ENCODE results near the gene KLF15. TPM values are rescaled to one million over a fixed set of nuclear protein-coding genes. Genes with fewer than 3 reads are reported as not detected.
A peak's percentile ranks its signal among the peaks of the same experiment; 100 is the strongest.

The KLF15 gene
- total RNA-seq, 1 experiment from 2014 or later = 32.1 TPM

- Histone ChIP-seq H3K4me1 (ENCODE audit: insufficient read depth, low read length, poor library complexity, severe bottlenecking) (peaks cover 28% of the 10 kb centered on the region), H3K9me3 (ENCODE audit: low read depth, low read length, poor library complexity, severe bottlenecking) (no peaks in the 10 kb centered on the region), H3K27me3 (replicated peaks; ENCODE audit: insufficient read depth, low read depth, low read length, poor library complexity) (no peaks in the 10 kb centered on the region), H3K36me3 (ENCODE audit: insufficient read depth, low read length, poor library complexity, severe bottlenecking) (peaks cover 33% of the 10 kb centered on the region), H3K4me3 (ENCODE audit: low read depth, low read length, poor library complexity, severe bottlenecking) (peak overlapping the region; percentile 77), H3K27ac (ENCODE audit: low read depth, low read length, poor library complexity, severe bottlenecking) (peak overlapping the region; percentile 83)
- TF ChIP-seq EZH2 (IDR thresholded peaks at IDR 0.05; ENCODE audit: borderline replicate concordance, low read depth, low read length, poor library complexity, severe bottlenecking) = no peak
- TF ChIP-seq CTCF (conservative IDR thresholded peaks at IDR 0.05; ENCODE audit: low read depth, low read length) = no peak
- BruUV-seq (replicated peaks) = no TSS peak
- CTCF ChIA-PET = interaction anchor here (0.6 kb wide), 1 partner anchor 156 kb away, joined by 3 read pairs; no protein-coding TSS in a partner anchor
- intact Hi-C loops (cut with micrococcal nuclease; ENCODE audit: unreplicated experiment) = loop anchor here (5.0 kb wide), 2 partner anchors 62 to 118 kb away; no protein-coding TSS in a partner anchor
- no peak for DNase-seq (ENCODE audit: low spot score)
- POLR2A ChIA-PET (ENCODE audit: low non-redundant PET) = interaction anchor here (0.7 kb wide), 1 partner anchor 65 kb away, joined by 8 read pairs; no protein-coding TSS in a partner anchor
Observed at GRCh38 chr3:126354776-126355175, 2.4 kb downstream of the KLF15 start.

- ChIA-PET POLR2A (ENCODE audit: low non-redundant PET) (no interaction called here), CTCF (no interaction called here)
- peaks cover 28% of the 10 kb centered on the region for H3K4me1 ChIP-seq (ENCODE audit: insufficient read depth, low read length, poor library complexity, severe bottlenecking)
- DNase-seq (ENCODE audit: low spot score) = no peak
- peaks cover 39% of the 10 kb centered on the region for H3K36me3 ChIP-seq (ENCODE audit: insufficient read depth, low read length, poor library complexity, severe bottlenecking)
- TF ChIP-seq EZH2 (IDR thresholded peaks at IDR 0.05; ENCODE audit: borderline replicate concordance, low read depth, low read length, poor library complexity, severe bottlenecking) = no peak
- TF ChIP-seq CTCF (conservative IDR thresholded peaks at IDR 0.05; ENCODE audit: low read depth, low read length) = no peak
- intact Hi-C loops (cut with micrococcal nuclease; ENCODE audit: unreplicated experiment) = no loop called here
- no TSS peak for BruUV-seq (replicated peaks)
- H3K9me3 ChIP-seq (ENCODE audit: low read depth, low read length, poor library complexity, severe bottlenecking) = no peaks in the 10 kb centered on the region
- H3K27ac ChIP-seq (ENCODE audit: low read depth, low read length, poor library complexity, severe bottlenecking) = no peak overlapping the region
- H3K27me3 ChIP-seq (replicated peaks; ENCODE audit: insufficient read depth, low read depth, low read length, poor library complexity) = no peaks in the 10 kb centered on the region
- H3K4me3 ChIP-seq (ENCODE audit: low read depth, low read length, poor library complexity, severe bottlenecking) = no peak overlapping the region
Observed at GRCh38 chr3:126353694-126354321, 3.4 kb downstream of the KLF15 start.

GRCh38 chr3:126352476-126353454 lies 4.4 kb downstream of the KLF15 start:
- TF ChIP-seq EZH2 (IDR thresholded peaks at IDR 0.05; ENCODE audit: borderline replicate concordance, low read depth, low read length, poor library complexity, severe bottlenecking) = no peak
- TF ChIP-seq CTCF (conservative IDR thresholded peaks at IDR 0.05; ENCODE audit: low read depth, low read length) = no peak
- DNase-seq (ENCODE audit: low spot score) = no peak
- POLR2A ChIA-PET (ENCODE audit: low non-redundant PET) = interaction anchor here (0.6 kb wide), 1 partner anchor 62 kb away, joined by 4 read pairs; no protein-coding TSS in a partner anchor
- intact Hi-C loops (cut with micrococcal nuclease; ENCODE audit: unreplicated experiment) = no loop called here
- CTCF ChIA-PET = no interaction called here
- H3K4me1 ChIP-seq (ENCODE audit: insufficient read depth, low read length, poor library complexity, severe bottlenecking) = peaks cover 18% of the 10 kb centered on the region
- H3K36me3 ChIP-seq (ENCODE audit: insufficient read depth, low read length, poor library complexity, severe bottlenecking) = peaks cover 49% of the 10 kb centered on the region
- H3K27me3 ChIP-seq (replicated peaks; ENCODE audit: insufficient read depth, low read depth, low read length, poor library complexity) = no peaks in the 10 kb centered on the region
- H3K9me3 ChIP-seq (ENCODE audit: low read depth, low read length, poor library complexity, severe bottlenecking) = no peaks in the 10 kb centered on the region
- no TSS peak for BruUV-seq (replicated peaks)
- no peak overlapping the region for H3K4me3 ChIP-seq (ENCODE audit: low read depth, low read length, poor library complexity, severe bottlenecking)
- no peak overlapping the region for H3K27ac ChIP-seq (ENCODE audit: low read depth, low read length, poor library complexity, severe bottlenecking)

Measured in A673 (cell line).